Suprapubic skin (tissue), 3 donors: ENCODE results near the gene EPHA10.
"Not testable (repeated sequence)": the region's sequence is repeated elsewhere in the genome, so short reads cannot be mapped to it uniquely, and the experiment has no call there.

Source experiments
- CTCF ChIP-seq, 2 donors: fragments of 200-600 bp in 1 of 2; fragments of 450-650 bp in 1 of 2; sonication (generic) in 1 of 2; IDR thresholded peaks; one replicate each; pipeline ENCODE4 v1.5.1; 2016 to 2019; ENCODE audit warnings: antibody characterized with exemption in 2 of 2, mild to moderate bottlenecking in 1 of 2, moderate library complexity in 1 of 2
- POLR2A ChIP-seq, 2 donors: fragments of 450-650 bp; IDR thresholded peaks; one replicate each; pipeline ENCODE4 v1.6.1; 2017; ENCODE audit warnings: antibody characterized with exemption in 2 of 2, mild to moderate bottlenecking in 2 of 2, moderate library complexity in 2 of 2

GRCh38 chr1:37771440-37771839 lies 6.5 kb upstream of the EPHA10 start:
- TF ChIP-seq POLR2A, CTCF (IDR thresholded peaks at IDR 0.05): not testable (repeated sequence)
